A673 (cell line): ENCODE measurements around the gene MZB1. TPM values are rescaled to one million over a fixed set of nuclear protein-coding genes. Genes with fewer than 3 reads are reported as not detected.
"Not testable (repeated sequence)": the region's sequence is repeated elsewhere in the genome, so short reads cannot be mapped to it uniquely, and the experiment has no call there.

ENCODE experiments used
- BruUV-seq: library from RNA; stranded (reverse); fragments of 400-500 nt; replicated peaks from 2 replicates; lab custom pipeline; 2021; lab: Mats Ljungman, UMichigan
- CTCF ChIA-PET: fragments of 300-600 bp; sonication (Branson Sonifier 250); formaldehyde crosslinking; loops from one replicate; lab custom pipeline; 2022; ENCODE audit warnings: antibody characterized with exemption; lab: Charles Lee
- POLR2A ChIA-PET: fragments of 300-600 bp; sonication (Branson Sonifier 250); formaldehyde crosslinking; loops from one replicate; lab custom pipeline; 2022; ENCODE audit warnings: antibody characterized with exemption; ENCODE audit not compliant: low non-redundant PET; lab: Charles Lee
- DNase-seq: peaks from one replicate; pipeline ENCODE4 v3.0.0-alpha.2; 2015; ENCODE audit warnings: low spot score
- H3K27ac ChIP-seq: fragments of 200-600 bp; sonication (generic); 2 replicates; pipeline ENCODE4 v1.5.1; 2016; ENCODE audit warnings: mixed run types, low read depth, mild to moderate bottlenecking, mixed read lengths, antibody characterized with exemption, low read length; ENCODE audit not compliant: poor library complexity, severe bottlenecking
- H3K27me3 ChIP-seq: fragments of 200-600 bp; sonication (generic); replicated peaks from 2 replicates; pipeline ENCODE4 v1.6.1; 2017; ENCODE audit warnings: mixed run types, low read depth, mild to moderate bottlenecking, mixed read lengths, antibody characterized with exemption, low read length; ENCODE audit not compliant: insufficient read depth, poor library complexity
- H3K36me3 ChIP-seq: fragments of 200-600 bp; sonication (generic); 2 replicates; pipeline ENCODE4 v1.6.1; 2016; ENCODE audit warnings: mixed run types, mild to moderate bottlenecking, mixed read lengths, antibody characterized with exemption, low read length; ENCODE audit not compliant: insufficient read depth, poor library complexity, severe bottlenecking
- H3K4me1 ChIP-seq: fragments of 200-600 bp; sonication (generic); 2 replicates; pipeline ENCODE4 v1.6.1; 2017; ENCODE audit warnings: mixed run types, mild to moderate bottlenecking, mixed read lengths, antibody characterized with exemption, low read length; ENCODE audit not compliant: insufficient read depth, poor library complexity, severe bottlenecking
- H3K4me3 ChIP-seq: fragments of 200-600 bp; sonication (generic); 2 replicates; pipeline ENCODE4 v1.5.1; 2016; ENCODE audit warnings: low read depth, mixed run types, mild to moderate bottlenecking, mixed read lengths, low read length; ENCODE audit not compliant: poor library complexity, severe bottlenecking
- H3K9me3 ChIP-seq: fragments of 200-600 bp; sonication (generic); 2 replicates; pipeline ENCODE4 v1.6.1; 2016; ENCODE audit warnings: mixed run types, low read depth, mild to moderate bottlenecking, mixed read lengths, antibody characterized with exemption, low read length; ENCODE audit not compliant: poor library complexity, severe bottlenecking
- CTCF ChIP-seq: fragments of 300-800, 200-600 bp; sonication (generic); conservative IDR thresholded peaks from 2 replicates; pipeline ENCODE4 v1.5.1; 2017; ENCODE audit warnings: low read depth, mild to moderate bottlenecking, antibody characterized with exemption, low read length, moderate library complexity, mixed read lengths
- EZH2 ChIP-seq: fragments of 200-600 bp; sonication (generic); IDR thresholded peaks from 2 replicates; pipeline ENCODE4 v1.6.1; 2017; ENCODE audit warnings: borderline replicate concordance, low read depth, mild to moderate bottlenecking, mixed read lengths, antibody characterized with exemption, low read length; ENCODE audit not compliant: poor library complexity, severe bottlenecking
- intact Hi-C: fragments of 100-400 bp; cut with micrococcal nuclease; formaldehyde crosslinking; loops from one replicate; pipeline ENCODE4 v1.10.0; 2022; ENCODE audit not compliant: unreplicated experiment
- total RNA-seq: library from RNA; stranded (reverse); gene quantifications from 2 replicates; pipeline ENCODE4 v1.2.3, GENCODE V29; 2021

Gene MZB1
- total RNA-seq, 1 experiment from 2014 or later: not detected

- no peak for DNase-seq
- no peaks in the 10 kb centered on the region for H3K27me3 ChIP-seq
- H3K36me3 ChIP-seq: peaks cover 44% of the 10 kb centered on the region
- intact Hi-C loops: no loop called here
- no peaks in the 10 kb centered on the region for H3K4me1 ChIP-seq
- CTCF ChIA-PET: no interaction called here
- POLR2A ChIA-PET: interaction anchor here (0.6 to 0.7 kb wide), 3 partner anchors 10 to 600 kb away, joined by 4 to 13 read pairs (median 8); partner anchors contain the start of gene PAIP2
- no peaks in the 10 kb centered on the region for H3K9me3 ChIP-seq
- no TSS peak for BruUV-seq
- no peak for TF ChIP-seq EZH2
- no peak for TF ChIP-seq CTCF
- no peak overlapping the region for H3K27ac ChIP-seq
- no peak overlapping the region for H3K4me3 ChIP-seq
These were observed 27.8 kb downstream of the MZB1 start for GRCh38 chr5:139361835-139362429.

- Histone ChIP-seq H3K27ac (no peak overlapping the region), H3K4me1 (no peaks in the 10 kb centered on the region), H3K9me3 (no peaks in the 10 kb centered on the region), H3K36me3 (peaks cover 28% of the 10 kb centered on the region), H3K27me3 (no peaks in the 10 kb centered on the region), H3K4me3 (no peak overlapping the region)
- no peak for DNase-seq
- TF ChIP-seq EZH2: no peak
- no peak for TF ChIP-seq CTCF
- intact Hi-C loops: no loop called here
- ChIA-PET CTCF (interaction anchor here (0.5 to 0.7 kb wide), 2 partner anchors 512 to 1234 kb away, joined by 4 to 10 read pairs; no protein-coding TSS in a partner anchor), POLR2A (no interaction called here)
- BruUV-seq: no TSS peak
These were observed 29.3 kb downstream of the MZB1 start for GRCh38 chr5:139360384-139360783.

GRCh38 chr5:139358064-139358463, 31.6 kb downstream of the MZB1 start:
- POLR2A ChIA-PET: interaction anchor here (0.6 kb wide), 1 partner anchor 65 kb away, joined by 3 read pairs; the partner anchor contains the start of gene MATR3
- no TSS peak for BruUV-seq

GRCh38 chr5:139355900-139356299, 33.8 kb downstream of the MZB1 start:
- CTCF ChIA-PET, intact Hi-C loops: not testable (repeated sequence)

More at GRCh38 chr5:139358064-139358463, 31.6 kb downstream of the MZB1 start:
- no peaks in the 10 kb centered on the region for H3K27me3 ChIP-seq
- H3K4me3 ChIP-seq: no peak overlapping the region
- H3K9me3 ChIP-seq: peaks cover 4% of the 10 kb centered on the region
- no peak for TF ChIP-seq EZH2
- no peak for TF ChIP-seq CTCF
- H3K27ac ChIP-seq: no peak overlapping the region
- H3K36me3 ChIP-seq: peaks cover 21% of the 10 kb centered on the region
- no peak for DNase-seq
- H3K4me1 ChIP-seq: no peaks in the 10 kb centered on the region
- intact Hi-C loops: no loop called here
- CTCF ChIA-PET: interaction anchor here (0.7 kb wide), 1 partner anchor 64 kb away, joined by 9 read pairs; no protein-coding TSS in a partner anchor

More at GRCh38 chr5:139355900-139356299, 33.8 kb downstream of the MZB1 start:
- H3K4me3 ChIP-seq, H3K9me3 ChIP-seq, DNase-seq, H3K27ac ChIP-seq, H3K27me3 ChIP-seq, BruUV-seq, H3K4me1 ChIP-seq, POLR2A ChIA-PET: not testable (repeated sequence)
- H3K36me3 ChIP-seq: peaks cover 27% of the 10 kb centered on the region
